GM12892 (cell line): Measurements from ENCODE around the gene CEMIP.

ENCODE experiments used
- DNase-seq: peaks from one replicate; pipeline ENCODE4 v3.0.0; 2011; ENCODE audit not compliant: insufficient read length
- FAIRE-seq: peaks from 2 replicates; lab custom pipeline; 2011; peaks lifted over from hg19 to GRCh38; lab: Jason Lieb, UNC
- POLR2A ChIP-seq: IDR thresholded peaks from 2 replicates; pipeline ENCODE4 v1.6.1; 2011; ENCODE audit warnings: low read depth, low read length, control low read depth
- POLR2AphosphoS5 ChIP-seq: IDR thresholded peaks from 2 replicates; pipeline ENCODE4 v1.6.1; 2011; ENCODE audit warnings: low read depth, low read length, control low read depth
- TAF1 ChIP-seq: IDR thresholded peaks from 2 replicates; pipeline ENCODE4 v1.6.1; 2011; ENCODE audit warnings: low read depth, mild to moderate bottlenecking, control low read depth, low read length, borderline replicate concordance

Gene CEMIP

DNA sequence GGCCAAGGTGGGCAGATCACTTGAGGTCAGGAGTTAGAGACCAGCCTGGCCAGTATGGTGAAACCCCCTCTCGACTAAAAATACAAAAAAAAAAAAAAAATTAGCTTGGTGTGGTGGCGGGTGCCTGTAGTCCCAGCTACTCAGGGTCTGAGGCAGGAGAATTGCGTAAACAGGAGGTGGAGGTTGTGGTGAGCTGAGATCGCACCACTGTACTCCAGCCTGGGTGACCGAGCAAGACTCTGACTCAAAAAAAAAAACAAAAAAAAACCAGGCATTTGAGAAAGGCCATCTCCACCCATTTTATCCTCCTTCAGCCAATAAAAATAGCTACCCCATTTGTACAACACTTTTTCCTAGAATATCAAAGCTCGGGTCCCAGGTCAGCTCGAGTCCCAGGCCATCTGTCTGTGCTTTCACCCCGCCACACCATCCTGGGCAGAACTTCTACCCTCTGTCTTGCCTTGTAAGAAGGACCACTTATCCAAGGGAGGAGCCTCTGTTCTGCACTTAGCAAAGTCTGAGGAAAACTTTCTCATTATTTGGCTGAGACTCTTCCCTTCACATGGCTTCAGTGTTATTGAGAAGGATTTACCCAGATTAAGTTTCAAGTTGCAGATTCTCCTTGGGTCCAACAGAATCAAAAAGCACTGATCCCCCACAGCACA lies 111.3 kb downstream of the CEMIP start:
- FAIRE-seq (no peak), DNase-seq (no peak)
- TF ChIP-seq POLR2AphosphoS5 (no peak), POLR2A (no peak), TAF1 (no peak)

DNA sequence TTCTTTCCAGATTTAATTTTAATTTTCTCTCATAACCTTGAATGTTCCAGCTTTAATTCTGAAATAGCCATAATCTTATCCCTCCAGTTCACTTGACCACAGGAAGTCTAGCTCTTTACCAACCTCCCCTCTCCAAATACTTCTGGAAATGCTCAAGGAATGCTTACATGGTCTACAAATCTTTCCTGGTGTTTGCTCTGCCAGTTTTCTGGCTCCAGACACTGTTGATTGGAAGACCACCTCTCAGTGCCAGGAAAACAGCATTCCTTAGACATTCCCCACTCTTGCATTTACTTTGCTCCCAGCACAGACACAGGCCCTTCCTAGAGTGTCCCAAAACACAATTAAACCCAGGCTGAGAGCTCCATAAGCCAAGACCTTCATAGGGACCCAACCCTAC lies 111.8 kb downstream of the CEMIP start:
- FAIRE-seq, result no peak
- TF ChIP-seq POLR2A, result no peak
- no peak for DNase-seq

DNA sequence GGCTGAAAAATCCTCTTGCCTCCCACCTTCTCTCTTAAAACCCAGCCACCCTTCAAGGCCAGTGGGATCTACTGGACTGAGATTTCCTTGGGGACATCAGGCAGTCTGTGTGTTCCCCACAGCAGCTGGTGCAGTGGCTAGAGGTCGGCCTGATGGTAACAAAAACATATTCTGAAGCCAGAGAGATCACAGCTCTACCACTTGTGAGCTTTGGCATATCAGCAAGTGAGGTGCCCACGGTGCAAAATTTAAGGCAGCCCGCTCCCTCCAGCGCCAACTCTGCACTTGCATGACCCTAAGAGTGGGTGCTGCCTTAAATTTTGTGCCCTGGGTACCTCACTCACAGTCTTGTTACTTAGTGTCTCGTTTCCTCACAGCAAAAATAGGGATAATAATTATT lies 113.2 kb downstream of the CEMIP start:
- TF ChIP-seq TAF1 (no peak), POLR2A (no peak), POLR2AphosphoS5 (no peak)
- no peak for DNase-seq
- no peak for FAIRE-seq

DNA sequence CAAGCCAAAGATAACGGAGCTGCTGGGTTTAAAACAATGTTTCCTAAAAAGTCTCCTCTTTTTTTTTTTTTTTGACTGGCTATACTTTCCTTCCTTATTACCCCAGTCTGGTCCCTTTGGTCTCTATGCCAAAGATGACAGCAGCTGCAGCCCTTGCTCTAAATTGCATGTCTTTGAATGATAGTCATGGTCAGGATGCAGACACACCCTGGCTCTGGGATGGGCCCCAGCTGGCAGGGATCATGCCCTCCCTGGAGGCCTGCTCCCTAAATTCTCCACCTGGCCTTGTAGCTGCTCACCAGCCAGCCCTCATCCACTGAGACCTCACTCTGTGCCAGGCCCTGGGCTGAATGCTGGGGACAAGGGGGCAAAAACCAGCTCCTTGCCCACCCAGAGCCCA lies 114.6 kb downstream of the CEMIP start:
- FAIRE-seq, result no peak
- DNase-seq, result no peak
- TF ChIP-seq POLR2A (no peak), POLR2AphosphoS5 (no peak), TAF1 (no peak)

DNA sequence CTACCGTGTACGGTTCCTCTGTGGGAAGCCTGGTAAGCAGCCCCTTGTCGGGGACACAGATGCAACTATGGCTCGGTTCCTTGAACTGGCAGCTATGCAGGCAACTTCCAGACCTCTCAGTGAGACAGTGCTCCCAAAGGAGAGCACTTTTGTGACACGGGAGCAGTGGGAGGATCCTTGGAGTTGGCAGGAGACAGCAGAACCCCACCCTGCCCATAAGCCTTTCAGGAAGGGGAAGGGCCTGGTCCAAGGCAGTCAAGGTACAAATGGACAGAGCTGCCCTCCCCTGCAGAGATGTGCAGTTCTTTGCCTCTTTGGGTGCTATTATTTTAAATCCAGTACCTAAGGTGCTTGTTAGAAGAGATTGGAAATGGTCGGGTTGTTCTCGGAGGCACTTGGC lies 115.9 kb downstream of the CEMIP start:
- no peak for TF ChIP-seq POLR2A
- TF ChIP-seq POLR2AphosphoS5, result no peak
- no peak for TF ChIP-seq TAF1
- DNase-seq (no peak), FAIRE-seq (no peak)

DNA sequence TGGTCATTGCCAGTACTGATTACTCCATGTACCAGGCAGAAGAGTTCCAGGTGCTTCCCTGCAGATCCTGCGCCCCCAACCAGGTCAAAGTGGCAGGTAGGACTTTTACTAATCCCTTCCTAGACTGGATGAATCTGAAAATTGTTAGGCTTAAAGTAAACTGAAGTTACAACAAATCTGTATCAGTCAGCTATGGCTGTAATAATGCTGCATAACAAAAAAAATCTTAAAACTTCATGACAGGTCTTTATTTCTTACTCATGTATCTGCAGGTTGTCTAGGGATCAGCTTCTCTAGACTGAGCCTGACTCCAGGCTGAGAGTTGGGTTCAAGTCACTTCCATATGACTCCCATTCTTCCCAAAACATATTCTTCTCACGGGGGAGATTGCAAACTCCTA lies 116.8 kb downstream of the CEMIP start:
- no peak for FAIRE-seq
- TF ChIP-seq POLR2A (no peak), POLR2AphosphoS5 (no peak), TAF1 (no peak)
- DNase-seq, result no peak

DNA sequence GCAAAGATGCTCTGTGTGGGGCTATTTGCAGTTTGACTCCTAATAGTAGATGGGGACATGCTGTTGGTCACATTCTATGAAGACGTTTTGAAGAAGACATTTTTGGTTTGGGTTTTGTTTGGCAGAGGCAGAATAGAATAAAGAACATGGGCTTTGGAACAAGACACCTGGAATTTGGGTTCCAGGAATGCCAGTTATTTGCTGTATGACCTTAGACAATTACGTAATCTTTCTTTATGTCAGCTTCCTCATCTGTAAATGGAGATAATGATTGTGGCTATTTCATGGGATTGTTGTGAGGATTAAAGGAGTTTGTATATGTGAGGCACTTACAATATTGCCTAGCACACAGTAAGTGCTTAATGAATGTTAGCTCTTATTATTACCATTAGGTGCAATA lies 118.9 kb downstream of the CEMIP start:
- DNase-seq (no peak), FAIRE-seq (no peak)

DNA sequence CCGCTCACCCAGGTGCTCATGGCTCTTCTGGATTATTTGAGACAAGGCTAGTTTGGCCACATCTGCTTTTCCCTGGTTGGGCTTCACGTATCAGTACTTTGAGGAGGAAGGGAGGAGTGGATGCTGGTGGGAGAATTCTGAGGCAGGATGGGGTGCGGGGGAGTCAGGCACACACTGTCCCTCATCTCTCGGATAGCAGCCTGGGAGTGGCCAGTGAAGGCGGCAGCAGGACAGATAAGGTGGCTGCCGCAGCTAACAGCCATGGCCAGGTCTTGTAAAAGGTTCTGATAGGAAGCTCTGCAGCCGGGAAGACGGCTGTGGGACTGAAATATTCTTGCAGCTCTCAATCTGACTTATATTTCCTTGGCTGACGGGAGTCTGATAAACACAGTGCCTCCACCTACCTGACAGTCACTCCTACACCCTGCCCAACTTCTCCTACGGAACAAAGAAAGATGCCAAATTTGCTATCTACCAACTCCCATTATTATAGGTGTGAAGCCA lies 123.2 kb downstream of the CEMIP start:
- FAIRE-seq (no peak), DNase-seq (no peak)
- TF ChIP-seq POLR2AphosphoS5 (no peak), TAF1 (no peak), POLR2A (no peak)

More for the DNA sequence above, 118.9 kb downstream of the CEMIP start:
- no peak for TF ChIP-seq TAF1
- no peak for TF ChIP-seq POLR2A
- no peak for TF ChIP-seq POLR2AphosphoS5

DNA sequence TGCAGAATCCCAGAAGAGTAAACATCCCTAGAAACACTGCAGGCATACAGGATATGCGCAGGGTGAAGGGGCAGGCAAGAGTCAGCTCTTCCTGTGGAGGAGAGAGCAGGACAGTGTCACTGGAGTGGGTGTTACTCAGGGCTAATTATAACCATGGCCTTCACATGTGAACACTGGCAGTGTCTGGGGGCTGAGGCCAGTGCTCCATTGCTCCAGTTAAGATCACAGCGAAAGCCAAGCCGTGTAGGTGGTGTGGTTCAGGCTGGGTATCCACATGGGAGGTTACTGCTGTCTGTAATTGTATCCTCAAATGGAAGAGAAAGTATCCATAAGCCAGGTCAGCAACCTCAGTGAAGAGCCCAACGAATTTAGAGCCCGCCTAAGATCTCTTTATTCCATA lies 125.8 kb downstream of the CEMIP start:
- FAIRE-seq (no peak), DNase-seq (no peak)
- no peak for TF ChIP-seq TAF1
- TF ChIP-seq POLR2AphosphoS5, result no peak
- no peak for TF ChIP-seq POLR2A

DNA sequence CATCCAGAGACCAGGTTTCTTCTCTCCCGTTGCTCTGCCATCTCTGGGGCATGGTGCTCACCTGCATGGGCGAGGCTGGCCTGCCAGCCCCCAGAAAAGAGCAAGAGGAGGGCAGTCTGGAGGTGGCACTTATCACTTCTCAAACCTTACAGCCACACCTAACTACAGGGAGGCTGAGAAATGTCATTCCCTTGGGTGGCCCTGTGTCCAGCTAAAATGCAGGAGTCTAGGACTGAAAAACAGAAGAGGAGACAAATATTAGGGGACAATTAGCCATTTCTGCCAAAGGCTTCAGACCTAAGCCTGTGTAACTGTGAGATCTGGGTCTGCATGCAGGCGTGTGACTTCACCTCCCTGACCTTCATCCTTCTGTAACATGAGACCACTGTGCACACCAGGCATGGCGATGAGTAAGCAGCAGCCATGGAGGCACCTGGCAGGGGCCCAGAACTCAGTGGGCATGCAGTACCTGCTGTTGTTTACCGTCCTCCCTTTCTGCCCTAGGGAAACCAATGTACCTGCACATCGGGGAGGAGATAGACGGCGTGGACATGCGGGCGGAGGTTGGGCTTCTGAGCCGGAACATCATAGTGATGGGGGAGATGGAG lies 127.1 kb downstream of the CEMIP start:
- DNase-seq (no peak), FAIRE-seq (no peak)
- TF ChIP-seq POLR2AphosphoS5 (no peak), POLR2A (no peak), TAF1 (no peak)

DNA sequence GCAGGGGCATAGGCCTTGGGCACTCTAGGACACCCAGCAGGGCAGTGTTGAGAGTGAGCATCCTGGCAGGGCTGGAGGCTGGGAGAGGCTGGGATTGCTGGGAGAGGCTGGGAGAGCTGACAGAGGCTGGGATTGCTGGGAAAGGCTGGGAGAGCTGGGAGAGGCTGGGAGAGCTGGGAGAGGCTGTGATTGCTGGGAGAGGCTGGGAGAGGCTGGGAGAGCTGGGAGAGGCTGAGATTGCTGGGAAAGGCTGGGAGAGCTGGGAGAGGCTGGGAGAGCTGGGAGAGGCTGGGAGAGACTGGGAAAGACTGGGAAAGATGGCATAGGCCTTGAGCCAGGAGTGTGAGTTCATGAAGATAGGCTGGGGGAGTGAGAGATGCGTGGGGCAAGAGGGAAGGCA lies 132.7 kb downstream of the CEMIP start:
- TF ChIP-seq TAF1, result no peak
- FAIRE-seq, result no peak

DNA sequence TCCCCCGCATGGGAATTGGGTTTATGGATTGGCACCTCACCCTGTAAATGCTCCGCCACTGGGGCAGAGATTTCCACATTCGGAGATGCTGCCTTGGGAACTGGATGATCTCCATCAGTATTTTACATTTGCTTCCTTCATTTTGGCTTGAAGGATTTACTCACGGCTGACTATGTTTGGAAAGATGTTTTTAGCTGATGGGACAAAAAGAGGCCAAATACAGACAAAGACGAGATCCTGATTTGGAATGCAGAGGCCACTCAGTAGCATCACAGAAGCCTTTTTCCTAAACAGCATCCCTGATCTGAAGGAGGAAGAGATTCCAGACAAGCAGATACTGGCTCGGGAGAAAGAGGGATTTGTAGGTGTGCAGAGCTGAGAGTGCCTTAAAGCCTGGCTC lies 133.5 kb downstream of the CEMIP start:
- no peak for FAIRE-seq
- TF ChIP-seq POLR2A (no peak), TAF1 (no peak), POLR2AphosphoS5 (no peak)
- no peak for DNase-seq

More for the DNA sequence above, 132.7 kb downstream of the CEMIP start:
- DNase-seq, result no peak

DNA sequence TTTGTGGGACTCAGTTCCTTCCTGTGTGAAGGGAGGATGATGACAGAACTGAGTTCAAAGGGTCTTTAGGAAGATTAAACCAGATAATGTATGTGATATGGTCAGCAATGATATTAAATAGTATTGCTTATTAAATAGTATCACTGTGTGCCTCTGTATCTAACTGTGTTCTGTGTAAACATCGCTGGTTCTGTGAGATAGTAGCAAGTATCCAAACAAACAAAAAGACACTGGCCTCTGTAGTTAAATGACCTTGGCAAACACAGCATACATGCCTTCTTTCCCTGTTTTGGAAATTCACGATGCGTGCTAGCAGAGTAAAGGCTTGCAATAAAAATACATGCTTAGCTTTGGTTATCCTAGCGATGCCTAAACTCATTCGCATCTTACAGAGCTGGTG lies 134.4 kb downstream of the CEMIP start:
- DNase-seq (no peak), FAIRE-seq (no peak)
- no peak for TF ChIP-seq TAF1
- no peak for TF ChIP-seq POLR2A
- TF ChIP-seq POLR2AphosphoS5, result no peak
